Astrocyte (in vitro differentiated cells and primary cell): ENCODE data around the gene DPP9.

Source experiments
- EZH2 ChIP-seq: IDR thresholded peaks from 2 replicates; pipeline ENCODE4 v1.6.1; 2012; ENCODE audit warnings: mild to moderate bottlenecking, low read length, inconsistent platforms; ENCODE audit not compliant: insufficient read depth
- TF ChIP-seq, protein P1 (sequence below): IDR thresholded peaks from 2 replicates; pipeline ENCODE4 v1.5.1; 2011; ENCODE audit warnings: low read depth, mild to moderate bottlenecking, inconsistent platforms, low read length, moderate library complexity; ENCODE audit not compliant: insufficient read depth

DNA sequence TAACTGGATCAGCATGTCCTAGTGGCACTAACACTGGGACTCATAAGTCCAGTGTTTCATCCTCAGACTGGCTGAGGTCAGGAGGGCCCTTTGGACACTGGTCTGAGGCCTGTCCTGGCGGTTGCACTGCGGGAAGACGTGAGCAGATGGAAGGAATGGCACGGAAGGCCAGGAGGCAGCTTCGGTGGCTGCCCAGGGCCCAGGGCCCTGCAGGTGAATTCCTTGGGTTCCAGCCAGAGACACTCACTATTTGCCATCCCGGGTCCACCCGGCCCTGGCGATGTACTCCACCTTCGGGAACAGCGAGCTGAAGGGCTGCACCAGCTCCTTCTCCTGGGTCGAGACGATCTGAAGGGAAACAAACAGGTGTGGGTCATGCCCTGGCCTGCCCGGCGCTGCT is 26.3 kb downstream of the DPP9 start:
- TF ChIP-seq, protein P1, sequence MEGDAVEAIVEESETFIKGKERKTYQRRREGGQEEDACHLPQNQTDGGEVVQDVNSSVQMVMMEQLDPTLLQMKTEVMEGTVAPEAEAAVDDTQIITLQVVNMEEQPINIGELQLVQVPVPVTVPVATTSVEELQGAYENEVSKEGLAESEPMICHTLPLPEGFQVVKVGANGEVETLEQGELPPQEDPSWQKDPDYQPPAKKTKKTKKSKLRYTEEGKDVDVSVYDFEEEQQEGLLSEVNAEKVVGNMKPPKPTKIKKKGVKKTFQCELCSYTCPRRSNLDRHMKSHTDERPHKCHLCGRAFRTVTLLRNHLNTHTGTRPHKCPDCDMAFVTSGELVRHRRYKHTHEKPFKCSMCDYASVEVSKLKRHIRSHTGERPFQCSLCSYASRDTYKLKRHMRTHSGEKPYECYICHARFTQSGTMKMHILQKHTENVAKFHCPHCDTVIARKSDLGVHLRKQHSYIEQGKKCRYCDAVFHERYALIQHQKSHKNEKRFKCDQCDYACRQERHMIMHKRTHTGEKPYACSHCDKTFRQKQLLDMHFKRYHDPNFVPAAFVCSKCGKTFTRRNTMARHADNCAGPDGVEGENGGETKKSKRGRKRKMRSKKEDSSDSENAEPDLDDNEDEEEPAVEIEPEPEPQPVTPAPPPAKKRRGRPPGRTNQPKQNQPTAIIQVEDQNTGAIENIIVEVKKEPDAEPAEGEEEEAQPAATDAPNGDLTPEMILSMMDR, result no peak
- no peak for TF ChIP-seq EZH2
